Measurements from ENCODE around the gene RCOR3.

Gene RCOR3

DNA sequence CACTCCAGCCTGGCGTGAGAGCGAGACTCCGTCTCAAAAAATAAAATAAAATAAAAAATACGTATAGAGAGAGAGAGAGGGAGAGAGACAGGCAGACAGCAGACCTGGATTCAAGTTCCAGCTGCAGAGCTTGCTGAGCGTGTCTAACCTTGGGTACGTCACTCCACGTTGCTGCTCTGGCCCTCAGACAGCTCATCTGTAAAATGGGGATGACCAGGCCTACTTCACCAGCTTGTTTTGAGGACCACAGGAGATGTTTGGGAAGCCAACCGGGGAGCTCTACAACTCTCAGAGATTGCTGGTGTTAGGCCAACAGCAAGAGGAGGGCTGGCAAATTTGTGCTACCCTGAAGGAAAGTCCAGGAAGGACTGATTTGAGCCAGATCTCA lies 67.0 kb downstream of the RCOR3 start:
- DNase-seq, result no peak

DNA sequence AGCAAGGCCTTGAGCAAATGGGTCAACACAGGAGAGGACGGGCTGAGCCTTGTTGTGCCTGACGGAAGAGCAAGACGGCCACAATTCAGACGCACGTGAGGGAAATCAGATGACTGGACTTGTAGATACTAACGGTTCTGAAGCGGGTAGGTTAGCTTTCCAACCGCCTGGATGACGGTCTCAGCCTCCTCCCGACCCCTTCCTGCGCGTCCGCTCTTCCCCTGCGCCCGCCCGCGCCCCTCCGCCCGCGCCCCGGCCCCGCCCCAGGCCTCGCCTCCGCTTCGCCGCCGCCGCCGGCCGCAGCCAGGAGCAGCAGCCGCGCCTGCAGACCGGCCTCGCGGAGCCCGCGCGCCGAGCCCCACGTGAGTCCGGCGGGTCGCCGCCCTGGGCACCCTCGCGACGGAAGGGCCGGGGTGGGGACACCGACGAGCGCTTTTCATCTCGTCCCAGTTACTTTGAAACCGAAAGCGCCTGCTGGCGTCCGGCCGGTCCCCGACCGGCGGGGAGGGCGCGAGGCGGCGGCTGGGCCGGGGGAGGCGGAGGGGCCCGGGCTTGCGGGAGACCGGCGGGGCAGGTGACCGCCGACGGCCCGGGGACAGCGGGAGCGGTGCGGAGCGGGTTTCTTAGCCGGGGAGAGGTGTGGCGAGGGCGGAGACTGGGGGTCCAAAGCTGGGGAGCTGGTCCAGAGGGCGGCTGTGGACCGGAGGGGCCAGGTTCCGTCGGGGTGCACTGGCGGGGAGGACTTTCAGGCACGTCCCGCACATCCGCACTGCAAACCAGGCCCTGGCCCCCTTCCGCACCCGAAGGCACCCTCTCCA lies 67.6 kb downstream of the RCOR3 start, which contains the start of gene TRAF5:
Gene TRAF5 (plus strand): TSS at position 306 of the 818 bp plus-strand sequence. CDS start 26,407 bp downstream, outside the sequence.
- DNase-seq, result peak; percentile 31 to 63

DNA sequence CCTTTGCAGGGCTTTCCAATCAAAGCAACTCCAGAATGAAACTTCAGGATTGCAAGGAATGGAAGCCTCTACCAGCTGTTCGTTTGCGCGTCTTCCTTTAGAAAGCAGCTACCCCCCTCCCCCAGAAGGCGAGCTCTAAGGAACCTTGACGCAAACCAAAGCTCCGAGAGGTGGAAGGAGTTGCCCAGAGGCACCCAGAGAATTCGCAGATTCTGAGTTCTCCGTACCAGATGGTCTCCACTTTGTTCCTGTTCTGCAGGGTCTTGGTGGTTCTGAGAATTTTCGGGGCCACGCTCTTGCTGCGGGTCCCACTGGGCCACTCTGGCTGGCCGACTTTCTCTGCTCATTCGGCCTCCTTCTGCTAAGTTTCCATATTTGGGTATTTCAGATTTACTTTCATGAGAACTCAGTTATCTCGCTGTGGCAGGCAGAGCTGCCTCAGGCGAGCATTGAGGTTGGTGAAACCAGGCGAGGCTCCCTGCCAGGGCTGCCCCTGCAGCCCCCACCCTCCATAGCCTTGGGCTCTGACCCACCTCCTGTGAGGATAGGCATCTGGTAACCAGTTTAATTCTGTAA lies 68.3 kb downstream of the RCOR3 start:
- peak; percentile 12 to 24 for DNase-seq

DNA sequence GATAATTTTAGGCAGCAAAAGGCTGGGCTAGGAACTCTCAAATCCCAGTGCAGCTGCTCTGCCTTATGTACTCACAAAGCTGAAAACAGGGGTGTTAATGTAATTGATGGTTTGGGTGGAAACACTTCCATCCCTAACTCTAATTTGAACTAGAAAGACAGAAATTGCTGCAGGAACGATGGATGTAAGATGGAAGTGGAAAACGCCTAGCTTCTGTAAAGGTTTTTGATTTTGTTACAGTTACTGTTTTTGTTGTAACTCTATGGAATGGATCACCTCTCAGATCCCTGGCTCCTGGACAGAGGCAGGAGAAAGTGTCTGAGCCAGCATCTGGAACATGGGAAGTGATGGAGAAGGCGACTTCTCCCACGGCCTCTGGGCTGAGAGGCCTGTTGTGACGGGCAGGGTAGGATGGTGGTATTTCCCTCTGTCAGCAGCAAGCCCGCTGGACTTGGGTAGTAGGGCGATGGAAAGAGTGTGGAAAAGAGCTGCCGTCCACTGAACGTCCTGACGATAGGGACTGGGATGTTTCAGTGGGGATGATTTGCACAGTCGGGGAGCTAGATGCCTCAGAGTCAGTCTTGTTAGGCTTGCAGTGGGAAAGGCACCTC lies 69.0 kb downstream of the RCOR3 start:
- no peak for DNase-seq

DNA sequence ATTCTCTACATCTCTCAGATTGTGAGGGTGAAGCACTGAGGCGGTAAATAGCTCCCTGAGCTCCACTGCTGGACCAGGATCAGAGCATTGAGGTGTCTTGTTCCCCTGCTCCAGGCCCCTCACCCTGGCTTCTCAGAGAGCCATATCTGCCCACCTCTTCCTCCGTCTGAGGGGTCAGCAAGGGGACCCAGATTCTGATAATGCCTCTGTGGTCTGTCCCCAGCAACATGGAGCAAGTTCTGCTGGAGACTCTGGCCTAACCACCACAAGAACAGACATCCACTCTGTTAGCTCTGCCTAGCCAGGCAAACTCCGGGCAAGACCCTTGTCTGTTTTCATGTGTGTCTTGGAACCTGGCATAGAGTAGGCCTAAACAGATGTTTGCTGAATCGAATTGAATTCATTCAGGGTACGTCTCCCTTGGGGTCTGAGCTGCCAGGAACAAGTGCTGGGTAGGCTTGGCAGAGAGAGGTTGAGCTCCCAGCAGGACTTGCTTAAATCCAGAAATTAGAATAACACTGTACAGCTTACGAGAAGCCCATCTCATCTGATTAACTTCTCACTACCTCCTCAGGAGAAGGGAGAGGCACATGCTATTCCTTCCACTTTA lies 69.8 kb downstream of the RCOR3 start:
- no peak for DNase-seq

DNA sequence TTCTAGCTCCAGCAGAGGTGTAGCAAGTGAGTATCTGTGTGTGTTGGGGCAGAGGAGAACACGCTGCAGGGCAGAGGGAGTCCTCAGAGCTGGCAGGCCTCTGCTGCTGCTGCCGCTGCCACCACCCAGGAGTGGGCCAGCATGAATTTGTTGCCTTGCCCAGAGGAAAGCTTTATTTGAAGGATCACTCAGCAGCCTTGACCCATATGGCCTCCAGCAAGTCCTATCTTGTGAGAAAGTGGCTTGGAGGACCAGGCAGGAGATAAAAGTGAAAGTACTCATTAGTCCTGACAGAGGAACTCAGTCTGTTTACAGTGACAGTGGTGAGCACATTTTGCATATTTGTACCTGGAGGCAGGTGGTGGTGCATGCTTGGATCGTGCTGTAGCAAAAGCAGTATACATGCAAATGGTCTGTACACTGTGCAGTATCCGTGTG lies 70.6 kb downstream of the RCOR3 start:
- no peak for DNase-seq

DNA sequence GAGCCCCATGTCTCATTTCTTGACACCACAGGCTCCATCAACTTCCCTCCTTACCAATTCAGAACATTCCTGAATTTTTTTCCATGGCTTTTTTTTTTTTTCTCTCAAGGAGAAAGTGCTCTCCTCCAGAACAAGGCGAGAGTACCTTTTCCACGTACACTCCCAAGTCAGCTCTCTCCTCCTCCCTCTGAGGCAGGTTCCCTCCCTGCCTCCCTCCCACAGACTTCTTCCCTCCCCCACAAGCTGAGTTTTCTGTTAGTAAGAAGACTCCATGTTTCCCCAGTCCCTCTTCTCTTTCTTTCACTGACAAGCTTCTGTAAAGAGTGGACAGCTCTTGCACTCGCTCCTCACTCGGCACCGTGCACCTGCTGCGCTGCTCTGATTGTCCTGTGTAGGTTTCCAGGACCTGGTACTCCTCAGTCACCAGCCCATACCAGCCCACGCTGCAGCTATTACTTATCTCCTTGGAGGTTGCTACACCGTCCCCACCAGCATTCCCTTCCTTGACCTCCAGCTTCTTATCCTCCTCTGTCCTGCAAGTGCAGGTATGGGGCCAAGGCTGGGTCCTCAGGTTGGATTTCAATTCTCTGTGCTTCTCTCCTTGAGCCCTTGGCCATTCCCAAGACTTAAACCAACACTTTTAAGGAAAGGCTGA lies 71.2 kb downstream of the RCOR3 start:
- DNase-seq, result no peak

DNA sequence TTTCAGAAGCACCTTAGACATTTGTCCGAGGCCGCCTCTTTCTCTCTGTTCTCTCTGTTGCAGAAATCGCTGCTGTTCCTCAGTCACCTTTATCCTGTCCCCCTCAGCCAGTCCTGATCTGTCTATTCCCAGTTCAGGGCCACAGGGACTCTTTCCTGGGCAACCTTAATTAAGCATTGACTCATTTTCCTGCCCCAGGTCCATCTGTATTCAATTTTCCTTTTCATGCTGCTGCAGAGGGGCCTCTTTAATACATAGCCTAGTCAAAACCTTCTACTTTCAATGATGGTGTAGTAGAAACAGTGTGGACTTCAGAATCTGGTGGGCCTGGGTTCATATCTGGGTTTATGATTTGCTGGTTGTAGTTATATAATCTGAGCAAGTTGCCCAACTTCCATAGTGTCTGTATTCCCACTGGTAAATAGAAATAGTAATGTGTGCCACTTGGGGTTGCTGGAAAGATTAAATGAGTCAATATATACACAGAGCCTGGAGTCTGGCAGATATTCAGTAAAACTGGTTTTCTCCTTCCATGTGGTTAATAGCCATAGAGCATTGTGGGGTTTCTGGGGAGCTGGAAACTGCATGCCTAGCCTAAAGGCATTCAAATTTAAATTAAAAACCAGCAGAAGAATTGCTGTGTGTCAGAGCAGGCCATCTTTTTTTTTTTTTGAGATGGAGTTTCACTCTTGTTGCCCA lies 72.0 kb downstream of the RCOR3 start:
- no peak for DNase-seq

DNA sequence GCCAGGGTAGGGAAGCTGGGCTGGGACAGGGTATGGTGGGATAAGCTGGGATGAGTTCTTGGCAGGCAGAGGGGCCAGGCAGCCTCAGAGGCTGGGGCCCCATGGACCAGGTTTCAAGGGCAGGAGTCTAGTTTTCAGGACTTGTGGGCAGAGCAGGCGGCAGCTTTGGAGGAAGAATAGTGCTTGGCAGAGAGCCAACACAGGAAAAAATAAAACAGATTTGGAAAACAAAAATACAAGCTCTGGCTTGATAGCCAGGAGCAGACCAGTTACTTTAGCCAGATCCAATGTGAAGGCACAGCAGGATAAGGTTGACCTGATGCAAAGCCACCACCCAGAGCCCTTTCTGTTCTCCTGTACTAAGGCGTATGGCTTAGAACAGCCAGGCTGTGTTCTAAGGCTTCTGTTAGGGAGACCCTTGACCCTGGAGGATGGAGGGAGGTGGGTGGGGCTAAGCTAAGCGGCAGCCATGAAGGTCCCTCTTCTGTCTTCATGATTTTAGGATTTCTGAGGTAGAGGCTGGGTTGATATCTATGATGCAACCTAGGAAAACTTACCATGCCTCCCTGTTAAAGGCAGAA lies 73.0 kb downstream of the RCOR3 start:
- DNase-seq, result no peak

DNA sequence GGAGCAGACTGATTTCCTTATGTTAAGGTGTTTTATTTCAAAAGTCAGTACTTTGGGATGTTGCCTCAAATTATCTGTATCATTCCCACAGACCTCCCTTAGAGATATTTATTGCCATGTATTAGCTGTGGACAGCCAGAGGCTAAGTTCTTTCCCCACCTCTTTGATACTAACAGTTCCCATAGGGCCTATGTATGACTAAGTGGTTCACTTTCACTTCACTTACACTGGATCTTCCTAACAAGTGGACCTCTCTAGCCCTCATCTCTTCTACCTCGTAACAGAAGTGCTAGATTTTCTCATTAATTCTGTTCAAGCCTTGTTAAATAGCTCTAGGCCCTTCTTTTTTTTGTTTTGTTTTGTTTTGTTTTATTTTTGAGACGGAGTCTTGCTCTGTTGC lies 73.7 kb downstream of the RCOR3 start:
- no peak for DNase-seq

DNA sequence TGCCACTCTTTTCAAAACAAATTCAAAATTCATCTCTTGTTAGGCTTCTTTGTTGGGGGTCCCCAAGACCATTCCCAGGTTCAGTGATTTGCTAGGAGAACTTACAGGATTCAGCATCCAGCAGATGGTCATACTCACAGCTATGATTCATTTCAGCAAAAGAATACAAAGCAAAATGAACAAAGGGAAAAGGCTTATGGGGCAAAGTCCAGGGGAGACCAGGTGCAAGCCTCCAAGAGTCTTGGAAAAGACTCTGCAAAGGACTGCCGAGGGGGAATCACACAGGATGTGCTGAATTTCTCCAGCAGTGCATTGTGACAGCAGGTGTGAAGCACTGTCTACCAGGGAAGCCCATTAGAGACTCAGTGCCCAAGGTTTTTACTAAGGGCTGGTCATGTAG lies 74.7 kb downstream of the RCOR3 start:
- no peak for DNase-seq

DNA sequence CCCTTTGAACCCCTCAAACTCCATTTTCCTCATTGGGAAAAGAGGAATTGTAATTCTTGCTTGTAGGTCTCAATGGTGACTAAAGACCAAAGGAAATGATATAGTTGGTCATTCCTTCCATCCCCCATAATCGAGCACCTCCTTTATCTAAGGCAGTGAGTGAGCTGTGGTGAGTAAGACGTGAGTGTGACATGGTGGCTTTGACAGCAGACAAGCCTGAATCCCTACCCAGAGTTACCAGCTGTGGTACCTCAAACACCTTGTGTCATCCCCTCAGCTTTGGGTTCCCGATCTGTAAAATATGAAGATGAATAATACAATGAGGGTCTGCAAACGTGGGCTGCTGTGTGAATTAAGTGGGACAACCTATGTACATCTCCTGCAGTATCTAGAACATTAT lies 75.8 kb downstream of the RCOR3 start:
- no peak for DNase-seq

DNA sequence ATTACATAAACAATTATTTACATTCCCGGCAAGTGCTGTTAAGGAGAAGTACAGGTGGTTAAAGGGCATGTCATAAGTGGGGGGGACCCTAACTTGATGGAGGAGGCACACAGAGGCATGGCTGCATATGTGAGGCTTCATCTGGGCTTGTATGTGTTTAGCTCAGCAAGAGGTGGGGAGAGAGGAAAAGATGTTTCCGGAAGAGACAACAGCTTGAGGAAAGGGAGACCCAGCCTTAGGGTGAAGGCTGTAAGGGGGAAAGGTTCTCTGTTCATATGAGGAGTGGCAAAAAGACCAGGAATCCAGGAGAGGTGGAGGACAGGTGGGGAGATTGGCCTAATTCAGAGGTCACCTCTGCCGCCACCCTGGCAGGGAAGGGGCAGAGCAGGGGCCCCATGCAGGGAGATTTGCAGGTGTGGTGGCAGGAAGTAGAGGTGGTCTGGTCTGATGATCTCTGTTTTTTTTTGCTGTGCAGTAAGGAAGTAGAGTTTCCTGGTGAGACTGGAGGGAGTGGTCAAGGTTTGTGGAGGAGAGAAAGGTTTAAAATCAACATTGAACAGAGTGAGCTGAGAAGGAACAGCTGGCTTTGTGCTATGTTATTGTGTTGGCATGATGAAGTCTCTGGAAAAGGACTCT lies 76.5 kb downstream of the RCOR3 start:
- DNase-seq, result no peak

DNA sequence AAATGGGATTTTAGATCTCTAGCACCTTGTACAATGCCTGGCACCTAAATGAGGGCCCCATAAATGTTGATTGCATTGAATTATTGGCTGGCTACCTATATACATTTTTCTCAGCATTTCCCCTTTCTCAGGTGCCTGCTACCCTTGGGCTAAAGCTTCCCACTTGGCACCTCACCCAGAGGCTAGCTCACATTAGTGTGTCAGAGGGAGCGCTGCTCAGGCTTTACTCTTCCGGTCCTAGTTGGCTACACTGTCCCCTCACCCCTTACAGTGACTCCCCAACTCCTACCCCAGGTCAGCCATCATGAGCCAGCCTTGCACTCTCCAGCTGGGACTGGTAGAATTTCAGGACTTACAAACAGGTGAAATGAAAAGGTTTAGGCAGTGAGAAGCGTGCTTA lies 77.0 kb downstream of the RCOR3 start:
- no peak for DNase-seq

DNA sequence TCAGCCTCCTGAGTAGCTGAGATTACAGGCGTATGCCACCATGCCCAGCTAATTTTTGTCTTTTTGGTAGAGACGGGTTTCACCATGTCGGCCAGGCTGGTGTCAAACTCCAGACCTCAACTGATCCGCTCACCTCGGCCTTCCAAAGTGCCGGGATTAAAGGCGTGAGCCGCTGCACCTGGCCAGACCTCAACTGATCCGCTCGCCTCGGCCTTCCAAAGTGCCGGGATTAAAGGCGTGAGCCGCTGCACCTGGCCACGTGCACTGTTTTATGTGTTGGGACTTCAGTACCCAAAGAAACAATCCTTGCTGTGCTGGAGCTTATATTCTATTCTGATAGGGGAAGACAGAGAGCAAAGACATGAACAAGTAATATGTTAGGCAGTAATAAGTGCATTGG lies 77.6 kb downstream of the RCOR3 start:
- no peak for DNase-seq

DNA sequence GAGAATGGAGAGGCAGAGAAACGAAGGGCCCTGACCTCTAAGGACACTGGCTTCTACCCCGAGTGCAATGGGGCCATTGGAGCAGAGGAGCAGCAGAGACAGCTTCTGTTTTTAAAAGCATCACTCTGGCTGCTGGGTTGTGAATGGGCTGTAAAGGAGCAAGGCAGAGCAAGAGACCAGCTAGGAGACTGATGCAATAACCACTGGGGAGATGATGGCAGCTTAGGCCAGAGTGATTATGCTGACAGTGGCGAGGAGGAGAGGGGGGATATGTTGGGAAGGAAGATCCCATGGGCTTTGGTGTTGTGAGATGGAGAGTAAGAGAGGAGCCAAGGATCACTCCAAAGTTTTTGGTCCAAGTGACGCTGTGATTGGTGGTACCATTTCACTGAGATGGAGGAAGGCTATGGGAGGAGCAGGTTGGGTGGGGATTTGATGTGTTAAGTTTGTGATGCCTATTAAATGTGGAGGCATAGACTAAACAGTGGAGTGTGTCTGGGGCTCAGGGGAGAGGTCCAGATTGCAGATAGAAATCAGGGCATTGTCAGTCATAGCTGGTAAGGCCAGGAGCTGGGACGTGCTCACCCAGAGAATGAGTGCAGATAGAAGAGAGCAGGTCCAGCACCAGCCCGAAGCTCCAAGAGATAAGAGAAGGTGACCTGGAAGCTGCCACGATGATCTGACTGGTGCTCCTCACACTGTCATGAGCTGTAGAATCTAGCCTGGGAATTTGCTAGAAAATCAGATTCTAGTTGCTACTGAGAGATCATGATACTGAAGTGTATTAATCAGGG lies 78.5 kb downstream of the RCOR3 start:
- DNase-seq, result no peak

DNA sequence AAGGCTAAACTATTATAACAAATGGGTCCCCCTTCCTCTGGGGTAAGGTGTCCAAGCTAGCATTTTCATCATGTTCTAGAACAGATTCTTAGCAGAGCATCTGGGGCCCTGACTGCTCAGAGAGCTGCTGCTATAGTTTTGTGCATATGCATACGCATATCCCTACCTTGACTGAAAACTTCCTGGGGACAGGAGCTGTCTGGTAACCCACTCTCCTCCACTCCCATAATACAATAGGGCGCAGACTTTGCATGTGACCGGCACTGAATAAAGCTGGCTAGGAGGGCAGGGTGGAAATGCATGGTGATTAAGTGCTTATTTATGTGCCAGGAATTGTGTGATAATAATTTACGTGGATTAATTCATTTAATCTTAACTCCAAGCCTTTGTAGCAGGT lies 79.1 kb downstream of the RCOR3 start:
- no peak for DNase-seq

DNA sequence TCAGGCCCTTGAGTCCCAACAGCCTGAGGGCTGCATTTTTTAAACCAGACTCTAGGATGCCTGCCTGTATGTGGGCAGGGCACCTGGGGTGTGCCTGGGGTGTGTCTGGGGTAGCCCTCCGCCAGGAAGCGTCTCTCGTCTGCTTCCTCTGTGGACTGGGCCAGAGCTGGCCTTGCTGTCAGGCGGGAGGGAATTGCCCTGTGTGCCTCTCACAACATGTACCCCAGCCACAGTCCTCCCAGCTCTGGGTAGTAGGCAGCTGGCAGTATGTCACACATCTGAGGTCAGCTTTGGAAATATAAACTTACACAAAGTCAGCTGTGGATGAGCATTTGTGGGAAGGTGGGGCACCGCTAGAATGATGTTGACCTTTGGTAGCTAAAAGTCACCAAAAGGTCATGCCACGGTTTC lies 80.5 kb downstream of the RCOR3 start:
- DNase-seq, result peak; percentile 10 to 42

DNA sequence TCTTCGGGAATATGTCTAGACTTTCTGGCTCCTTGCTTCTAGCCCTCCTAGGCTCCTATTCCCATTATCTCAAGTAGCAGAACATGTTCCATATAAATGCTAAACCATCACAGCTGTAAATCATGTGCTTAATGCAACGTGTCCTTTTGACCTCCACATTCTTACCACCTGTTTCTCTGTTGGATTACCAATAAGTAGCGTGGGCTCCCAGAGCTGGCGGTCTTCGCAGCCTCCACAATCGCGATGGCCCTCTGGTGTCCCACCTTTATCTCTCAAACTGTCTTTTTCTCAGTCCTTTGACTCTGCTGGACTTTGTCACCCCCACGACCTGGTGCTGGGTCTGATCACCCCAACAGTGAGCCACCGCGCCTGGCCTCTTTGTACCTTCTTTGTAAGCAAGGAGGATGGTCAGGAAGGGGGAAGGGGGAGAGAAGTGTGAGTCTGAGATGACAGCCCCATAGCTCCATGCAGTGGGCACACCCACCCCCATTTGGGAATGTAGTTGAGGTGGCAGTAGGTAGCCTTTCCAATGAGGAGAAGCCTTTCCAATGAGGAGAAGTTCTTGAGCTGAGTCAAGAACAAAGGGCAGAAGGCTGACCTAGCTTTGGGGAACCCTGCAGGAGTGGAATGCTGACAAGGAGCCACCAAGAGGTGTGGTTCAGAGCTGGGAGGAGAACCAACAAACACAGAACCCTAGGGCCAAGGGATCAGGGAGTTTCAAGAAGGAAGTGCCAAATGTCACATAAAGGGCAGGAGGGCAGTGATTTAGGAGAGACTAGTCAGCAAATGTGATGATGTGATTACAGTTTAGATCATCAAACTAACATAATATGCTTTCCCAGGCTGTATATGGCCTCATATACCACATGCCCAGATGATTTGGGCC lies 81.7 kb downstream of the RCOR3 start:
- peak; percentile 54 to 69 for DNase-seq

All from inflammatory macrophage (primary cell).